H9 (cell line): ENCODE data around the gene TMIGD2. TPM values are rescaled to one million over a fixed set of nuclear protein-coding genes. Genes with fewer than 3 reads are reported as not detected.

Experiments
- DNase-seq: peaks from one replicate; pipeline ENCODE4 v3.0.0-alpha.2; 2017
- H2AFZ ChIP-seq: one replicate; pipeline ENCODE4 v1.6.1; 2013; ENCODE audit warnings: mild to moderate bottlenecking, low read length, control low read depth, moderate library complexity
- H2AK5ac ChIP-seq: 2 replicates; pipeline ENCODE4 v1.6.1; 2013; ENCODE audit warnings: low read length, control low read depth, mixed read lengths; ENCODE audit not compliant: insufficient read length
- H2BK120ac ChIP-seq: one replicate; pipeline ENCODE4 v1.6.1; 2013; ENCODE audit warnings: low read depth, mild to moderate bottlenecking, low read length, control low read depth, inconsistent platforms; ENCODE audit not compliant: poor library complexity, severe bottlenecking
- H2BK12ac ChIP-seq: 2 replicates; pipeline ENCODE4 v1.6.1; 2013; ENCODE audit warnings: low read length, control low read depth, mixed read lengths, low read depth; ENCODE audit not compliant: insufficient read length
- H2BK15ac ChIP-seq: 2 replicates; pipeline ENCODE4 v1.6.1; 2013; ENCODE audit warnings: low read depth, low read length, control low read depth
- H2BK20ac ChIP-seq: one replicate; pipeline ENCODE4 v1.6.1; 2013; ENCODE audit warnings: low read depth, mild to moderate bottlenecking, low read length, control low read depth, inconsistent platforms; ENCODE audit not compliant: poor library complexity, severe bottlenecking
- H2BK5ac ChIP-seq: 2 replicates; pipeline ENCODE4 v1.6.1; 2013; ENCODE audit warnings: low read length, control low read depth, mixed read lengths; ENCODE audit not compliant: insufficient read length
- H3K14ac ChIP-seq: 2 replicates; pipeline ENCODE4 v1.6.1; 2013; ENCODE audit warnings: low read length, control low read depth; ENCODE audit not compliant: insufficient read depth
- H3K18ac ChIP-seq: 2 replicates; pipeline ENCODE4 v1.6.1; 2013; ENCODE audit warnings: low read depth, mild to moderate bottlenecking, mixed read lengths, low read length, control low read depth; ENCODE audit not compliant: insufficient read length
- H3K23ac ChIP-seq: 2 replicates; pipeline ENCODE4 v1.6.1; 2013; ENCODE audit warnings: low read length, control low read depth, mixed read lengths, low read depth; ENCODE audit not compliant: insufficient read length
- H3K23me2 ChIP-seq: 2 replicates; pipeline ENCODE4 v1.6.1; 2013; ENCODE audit warnings: low read depth, mild to moderate bottlenecking, mixed read lengths, low read length, control low read depth; ENCODE audit not compliant: insufficient read length, poor library complexity, severe bottlenecking
- H3K27ac ChIP-seq: 2 replicates; pipeline ENCODE4 v1.5.1; 2013; ENCODE audit warnings: low read length, control low read depth, mixed read lengths, low read depth; ENCODE audit not compliant: insufficient read length
- H3K27me3 ChIP-seq: 2 replicates; pipeline ENCODE4 v1.6.1; 2013; ENCODE audit warnings: low read length, control low read depth, inconsistent platforms; ENCODE audit not compliant: insufficient read depth
- H3K4ac ChIP-seq: 2 replicates; pipeline ENCODE4 v1.6.1; 2013; ENCODE audit warnings: low read depth, mild to moderate bottlenecking, control low read depth, inconsistent platforms, low read length, moderate library complexity
- H3K4me1 ChIP-seq: 2 replicates; pipeline ENCODE4 v1.6.1; 2013; ENCODE audit warnings: low read length, control low read depth, inconsistent platforms; ENCODE audit not compliant: insufficient read depth
- H3K4me2 ChIP-seq: 2 replicates; pipeline ENCODE4 v1.6.1; 2013; ENCODE audit warnings: low read length, control low read depth, mixed read lengths; ENCODE audit not compliant: insufficient read length, insufficient read depth
- H3K56ac ChIP-seq: 2 replicates; pipeline ENCODE4 v1.6.1; 2013; ENCODE audit warnings: low read depth, mild to moderate bottlenecking, mixed read lengths, low read length, control low read depth; ENCODE audit not compliant: insufficient read length
- H3K79me1 ChIP-seq: 2 replicates; pipeline ENCODE4 v1.6.1; 2013; ENCODE audit warnings: low read depth, mild to moderate bottlenecking, moderate library complexity, low read length, control low read depth, inconsistent platforms; ENCODE audit not compliant: insufficient read depth, poor library complexity, severe bottlenecking
- H3K79me2 ChIP-seq: 2 replicates; pipeline ENCODE4 v1.6.1; 2013; ENCODE audit warnings: low read length, control low read depth, inconsistent platforms; ENCODE audit not compliant: insufficient read depth
- H3K9ac ChIP-seq: 2 replicates; pipeline ENCODE4 v1.6.1; 2013; ENCODE audit warnings: low read length, control low read depth, mixed read lengths; ENCODE audit not compliant: insufficient read length; ENCODE audit errors: extremely low read depth
- H3K9me3 ChIP-seq: one replicate; pipeline ENCODE4 v1.6.1; 2013; ENCODE audit warnings: low read depth, low read length, inconsistent platforms; ENCODE audit not compliant: control insufficient read depth
- H3T11ph ChIP-seq: one replicate; pipeline ENCODE4 v1.6.1; 2013; ENCODE audit warnings: mild to moderate bottlenecking, low read length, control low read depth, inconsistent platforms
- H4K20me1 ChIP-seq: one replicate; pipeline ENCODE4 v1.6.1; 2013; ENCODE audit not compliant: control insufficient read depth, insufficient read length, insufficient read depth
- H4K5ac ChIP-seq: 2 replicates; pipeline ENCODE4 v1.6.1; 2013; ENCODE audit warnings: low read depth, mild to moderate bottlenecking, mixed read lengths, low read length, control low read depth; ENCODE audit not compliant: insufficient read length
- H4K8ac ChIP-seq: replicated peaks from 2 replicates; pipeline ENCODE4 v1.6.1; 2013; ENCODE audit warnings: low read length, control low read depth, mixed read lengths, low read depth; ENCODE audit not compliant: insufficient read length
- H4K91ac ChIP-seq: 2 replicates; pipeline ENCODE4 v1.6.1; 2013; ENCODE audit warnings: low read depth, mild to moderate bottlenecking, moderate library complexity, mixed read lengths, low read length, control low read depth; ENCODE audit not compliant: insufficient read length
- H3K27ac Mint-ChIP-seq, 3 experiments: 2 replicates in 2 of 3; 3 replicates in 1 of 3; pipeline ENCODE4 v1.8.0; 2020 to 2021; ENCODE audit warnings: mixed read lengths in 3 of 3, mild to moderate bottlenecking in 1 of 3, moderate library complexity in 1 of 3
- H3K27me3 Mint-ChIP-seq: 2 replicates; pipeline ENCODE4 v1.8.0; 2021; ENCODE audit warnings: low read depth, mild to moderate bottlenecking, moderate library complexity, mixed read lengths
- H3K36me3 Mint-ChIP-seq, 3 experiments: 2 replicates in 2 of 3; 3 replicates in 1 of 3; pipeline ENCODE4 v1.8.0; 2020 to 2021; ENCODE audit warnings: low read depth in 3 of 3, mixed read lengths in 3 of 3; ENCODE audit not compliant: insufficient read depth in 1 of 3
- H3K4me1 Mint-ChIP-seq, 2 experiments: 2 replicates each; pipeline ENCODE4 v1.8.0; 2020; ENCODE audit warnings: mixed read lengths in 2 of 2
- H3K4me3 Mint-ChIP-seq, 2 experiments: 2 replicates in 1 of 2; 3 replicates in 1 of 2; pipeline ENCODE4 v1.8.0; 2020 to 2021; ENCODE audit warnings: mild to moderate bottlenecking in 2 of 2, mixed read lengths in 2 of 2, moderate library complexity in 1 of 2
- H3K9me3 Mint-ChIP-seq, 2 experiments: 2 replicates in 1 of 2; 3 replicates in 1 of 2; pipeline ENCODE4 v1.8.0; 2020; ENCODE audit warnings: mild to moderate bottlenecking in 2 of 2, mixed read lengths in 2 of 2, moderate library complexity in 1 of 2
- WGBS: extraction: QIAGEN DNeasy Blood & Tissue Kit; methylation state at CpG from one replicate; pipeline ENCODE4 v1.1.7; 2013; ENCODE audit warnings: missing lambda C conversion rate, low lambda C conversion rate, mixed read lengths; ENCODE audit not compliant: insufficient read length; ENCODE audit errors: extremely low coverage; 5-methylcytosine and 5-hydroxymethylcytosine counted together
- total RNA-seq: library from RNA; stranded (reverse); gene quantifications from 2 replicates; pipeline ENCODE4 v1.2.1, GENCODE V29; 2021
- TF ChIP-seq, protein P1 (sequence below): fragments of 200-600 bp; sonication (generic); conservative IDR thresholded peaks from 3 replicates; pipeline ENCODE4 v1.8.0; 2021; ENCODE audit warnings: antibody characterized with exemption, mild to moderate bottlenecking

Gene TMIGD2
- total RNA-seq, 1 experiment from 2014 or later, result 0.26 TPM

DNA sequence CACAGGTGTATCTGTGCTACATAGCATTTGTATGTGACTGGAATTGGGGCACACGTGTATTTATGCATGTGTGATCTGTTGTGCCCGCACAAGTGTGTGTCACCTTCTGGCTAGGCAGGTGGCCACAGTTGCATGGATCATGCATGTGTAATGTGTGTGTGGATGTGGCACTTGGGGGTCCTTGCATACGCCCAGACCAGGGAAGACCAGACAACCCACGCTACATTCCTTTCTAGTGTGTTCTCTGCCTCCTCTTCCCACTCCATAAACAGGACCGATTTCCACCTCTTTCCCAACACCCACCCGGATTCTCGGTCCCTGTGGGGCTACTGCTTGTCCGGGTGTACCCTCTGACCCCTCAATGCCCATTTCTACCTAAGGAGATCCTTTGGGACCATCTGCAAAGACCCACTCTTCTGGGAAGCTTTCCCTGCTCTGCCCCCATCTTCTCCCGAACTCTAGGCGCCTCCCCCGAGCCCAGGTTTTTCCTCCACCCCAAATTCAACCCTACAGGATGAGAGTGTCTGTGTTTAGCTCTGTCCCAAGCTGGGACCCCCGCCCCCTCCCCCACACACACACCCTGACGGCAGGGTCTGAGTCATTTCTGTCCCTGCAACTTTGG, 24.1 kb upstream of the TMIGD2 start:
- TF ChIP-seq, protein P1, sequence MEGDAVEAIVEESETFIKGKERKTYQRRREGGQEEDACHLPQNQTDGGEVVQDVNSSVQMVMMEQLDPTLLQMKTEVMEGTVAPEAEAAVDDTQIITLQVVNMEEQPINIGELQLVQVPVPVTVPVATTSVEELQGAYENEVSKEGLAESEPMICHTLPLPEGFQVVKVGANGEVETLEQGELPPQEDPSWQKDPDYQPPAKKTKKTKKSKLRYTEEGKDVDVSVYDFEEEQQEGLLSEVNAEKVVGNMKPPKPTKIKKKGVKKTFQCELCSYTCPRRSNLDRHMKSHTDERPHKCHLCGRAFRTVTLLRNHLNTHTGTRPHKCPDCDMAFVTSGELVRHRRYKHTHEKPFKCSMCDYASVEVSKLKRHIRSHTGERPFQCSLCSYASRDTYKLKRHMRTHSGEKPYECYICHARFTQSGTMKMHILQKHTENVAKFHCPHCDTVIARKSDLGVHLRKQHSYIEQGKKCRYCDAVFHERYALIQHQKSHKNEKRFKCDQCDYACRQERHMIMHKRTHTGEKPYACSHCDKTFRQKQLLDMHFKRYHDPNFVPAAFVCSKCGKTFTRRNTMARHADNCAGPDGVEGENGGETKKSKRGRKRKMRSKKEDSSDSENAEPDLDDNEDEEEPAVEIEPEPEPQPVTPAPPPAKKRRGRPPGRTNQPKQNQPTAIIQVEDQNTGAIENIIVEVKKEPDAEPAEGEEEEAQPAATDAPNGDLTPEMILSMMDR, result no peak
- Histone ChIP-seq H2BK12ac (no peak overlapping the region), H4K8ac (no peak overlapping the region), H4K91ac (no peak overlapping the region), H3K23me2 (peaks cover 9% of the 10 kb centered on the region), H3K9me3 (no peaks in the 10 kb centered on the region), H4K5ac (no peak overlapping the region), H3K4me2 (peak overlapping the region; percentile 74), H3K23ac (no peak overlapping the region), H3K79me2 (no peaks in the 10 kb centered on the region), H2AK5ac (no peak overlapping the region), H3K27ac (no peak overlapping the region), H2BK5ac (no peak overlapping the region), H3K4ac (no peak overlapping the region), H2BK15ac (no peak overlapping the region), H3K9ac (no peak overlapping the region), H3K18ac (no peak overlapping the region), H2BK20ac (no peak overlapping the region), H3K14ac (no peak overlapping the region), H4K20me1 (no peaks in the 10 kb centered on the region), H3K56ac (no peak overlapping the region), H3K4me1 (peaks cover 2% of the 10 kb centered on the region; the same call in 1 of the 2 replicates), H3K27me3 (no peaks in the 10 kb centered on the region), H2AFZ (no peak overlapping the region), H3T11ph (no peak overlapping the region), H2BK120ac (no peak overlapping the region), H3K79me1 (no peaks in the 10 kb centered on the region)
- Mint-ChIP-seq H3K9me3 (peaks cover 0 to 4% of the 10 kb centered on the region in 2 experiments; a peak in 1 of 5 replicates), H3K4me1 (peaks cover 10 to 15% of the 10 kb centered on the region in 2 experiments), H3K27me3 (peaks cover 2% of the 10 kb centered on the region; the same call in 1 of the 2 replicates), H3K4me3 (peak overlapping the region; percentile 57 to 87), H3K27ac (peak overlapping the region in 2 of 3 experiments; percentile 58 to 91; a peak in 3 of 7 replicates), H3K36me3 (peaks cover 9 to 29% (median 12%) of the 10 kb centered on the region in 3 experiments)
- no peak for DNase-seq
- no CpG with 5 or more reads among the region's 13 CpGs for WGBS
